ENCODE measurements around the gene SMC1B. TPM values are rescaled to one million over a fixed set of nuclear protein-coding genes. Genes with fewer than 3 reads are reported as not detected.

Gene SMC1B
- total RNA-seq, 2 experiments from 2014 or later, result 0.50 to 0.81 TPM

DNA sequence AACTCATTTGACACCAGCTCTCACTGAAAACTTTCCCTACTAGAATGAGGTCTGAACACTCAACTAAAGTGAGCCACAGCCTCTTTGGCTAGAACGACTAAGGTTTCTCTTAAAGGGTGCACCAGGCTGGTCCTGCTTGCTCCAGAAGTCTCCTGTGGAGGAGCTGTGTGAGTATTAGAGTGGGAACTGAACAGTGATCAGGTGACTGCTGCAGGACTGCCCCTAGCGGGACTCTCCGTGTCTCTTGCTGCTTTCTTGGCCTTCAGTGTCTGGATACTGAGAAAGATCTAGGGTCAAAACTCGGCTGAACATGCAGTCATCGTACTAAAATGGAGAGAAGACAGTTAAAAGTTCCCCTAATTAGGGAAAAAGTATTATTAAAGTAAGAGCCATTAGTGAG is 69.1 kb downstream of the SMC1B start:
- no peak for DNase-seq
- Mint-ChIP-seq H3K9me3 (no peaks in the 10 kb centered on the region), H3K27ac (no peak overlapping the region), H3K27me3 (no peaks in the 10 kb centered on the region), H3K4me3 (no peak overlapping the region), H3K4me1 (peaks cover 11% of the 10 kb centered on the region), H3K36me3 (ENCODE audit: low read depth) (peaks cover 40% of the 10 kb centered on the region)
- CTCF ChIA-PET, result no interaction called here
- POLR2A ChIA-PET, result interaction anchor here (0.8 kb wide), 1 partner anchor 46 kb away, joined by 3 read pairs; no protein-coding TSS in a partner anchor

DNA sequence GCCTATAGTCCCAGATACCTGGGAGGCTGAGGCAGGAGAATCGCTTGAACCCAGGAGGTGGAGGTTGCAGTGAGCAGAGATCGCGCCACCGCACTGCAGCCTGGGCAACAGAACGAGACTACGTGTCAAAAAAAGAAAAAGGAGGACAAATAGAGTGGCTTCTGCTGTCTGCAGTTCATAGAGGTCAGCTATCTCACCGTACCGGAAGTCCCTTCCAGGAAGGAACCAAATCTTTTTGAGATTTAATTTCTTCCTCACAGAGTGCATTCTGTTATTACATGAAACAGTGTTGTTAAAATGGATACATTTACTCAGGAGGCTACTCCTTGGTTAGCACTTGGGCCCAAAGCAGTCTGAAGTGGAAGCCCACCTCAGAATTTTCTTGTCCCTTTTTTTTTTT is 70.3 kb downstream of the SMC1B start:
- Mint-ChIP-seq H3K4me1 (peaks cover 11% of the 10 kb centered on the region), H3K9me3 (no peaks in the 10 kb centered on the region), H3K27ac (no peak overlapping the region), H3K36me3 (ENCODE audit: low read depth) (peaks cover 41% of the 10 kb centered on the region), H3K27me3 (no peaks in the 10 kb centered on the region), H3K4me3 (no peak overlapping the region)
- POLR2A ChIA-PET, result no interaction called here
- CTCF ChIA-PET, result no interaction called here
- no peak for DNase-seq

DNA sequence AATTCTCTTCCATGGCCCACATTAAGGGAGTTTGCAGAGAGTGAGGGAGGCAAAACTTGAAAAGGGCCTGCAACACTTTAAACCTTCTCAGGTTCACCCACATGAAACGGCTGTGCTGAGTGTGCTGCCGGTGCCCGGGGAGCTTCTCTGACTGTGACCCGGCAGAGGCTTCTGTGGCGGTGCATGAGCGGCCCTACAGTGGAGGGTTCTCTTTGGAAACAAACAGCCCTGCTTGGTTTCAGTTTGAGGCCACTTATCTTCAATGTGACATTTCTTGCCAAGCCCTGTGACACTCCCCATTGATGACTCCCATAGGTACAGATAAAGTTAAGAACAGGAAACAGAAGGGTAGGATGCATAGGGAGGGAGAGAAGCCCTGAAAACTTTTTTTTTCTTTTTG is 71.9 kb downstream of the SMC1B start:
- Mint-ChIP-seq H3K4me3 (no peak overlapping the region), H3K4me1 (peaks cover 11% of the 10 kb centered on the region), H3K27ac (peak overlapping the region; percentile 68), H3K36me3 (ENCODE audit: low read depth) (peaks cover 53% of the 10 kb centered on the region), H3K27me3 (no peaks in the 10 kb centered on the region), H3K9me3 (no peaks in the 10 kb centered on the region)
- ChIA-PET POLR2A (interaction anchor here (1.2 kb wide), 1 partner anchor 8 kb away, joined by 3 read pairs; no protein-coding TSS in a partner anchor), CTCF (no interaction called here)
- peak; percentile 28 for DNase-seq

DNA sequence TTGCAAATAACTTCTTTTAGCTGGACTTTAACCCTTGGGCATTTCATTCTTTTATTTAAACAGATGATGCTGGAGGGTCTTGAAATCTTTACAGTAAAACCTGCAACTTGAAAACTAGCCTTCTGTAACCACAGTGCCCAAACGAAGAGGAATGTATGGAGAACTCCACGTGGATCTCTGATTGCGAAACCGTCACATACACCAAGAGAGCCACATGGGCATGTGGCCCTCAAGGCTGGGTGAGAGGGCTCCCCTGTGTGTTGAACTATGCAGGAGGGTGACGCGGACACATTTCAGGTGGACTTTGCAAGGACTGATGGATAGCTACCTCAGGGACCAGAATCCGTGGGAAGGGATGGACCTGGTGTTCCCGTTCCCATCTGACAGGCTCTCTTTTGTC is 73.1 kb downstream of the SMC1B start:
- Mint-ChIP-seq H3K36me3 (ENCODE audit: low read depth) (peaks cover 54% of the 10 kb centered on the region), H3K27me3 (no peaks in the 10 kb centered on the region), H3K4me3 (no peak overlapping the region), H3K4me1 (peaks cover 11% of the 10 kb centered on the region), H3K9me3 (no peaks in the 10 kb centered on the region), H3K27ac (no peak overlapping the region)
- POLR2A ChIA-PET, result interaction anchor here (0.9 kb wide), 1 partner anchor 17 kb away, joined by 3 read pairs; no protein-coding TSS in a partner anchor
- CTCF ChIA-PET, result no interaction called here
- DNase-seq, result no peak

DNA sequence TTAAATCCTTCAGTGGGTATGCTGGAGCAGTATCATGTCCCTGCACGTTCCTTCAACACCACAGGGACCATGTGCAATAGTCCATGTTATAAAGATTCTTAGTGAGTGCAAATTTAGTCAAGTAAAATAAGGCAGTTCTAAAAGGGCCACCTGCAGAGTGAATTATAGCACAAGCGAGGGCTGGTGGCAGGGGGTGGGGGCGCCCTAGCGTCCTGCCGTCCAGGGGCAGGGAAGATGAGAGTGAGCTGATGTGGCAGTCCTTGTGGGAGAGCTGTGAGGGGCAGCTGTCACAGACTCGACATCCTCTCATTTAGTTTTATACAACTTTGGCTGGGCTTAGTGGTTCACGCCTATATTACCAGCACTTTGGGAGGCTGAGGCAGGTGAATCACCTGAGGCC is 74.6 kb downstream of the SMC1B start:
- H3K27me3 Mint-ChIP-seq, result no peaks in the 10 kb centered on the region
- no peaks in the 10 kb centered on the region for H3K9me3 Mint-ChIP-seq
- no peak for DNase-seq
- CTCF ChIA-PET, result no interaction called here
- H3K4me3 Mint-ChIP-seq, result no peak overlapping the region
- H3K4me1 Mint-ChIP-seq, result peaks cover 21% of the 10 kb centered on the region
- peaks cover 62% of the 10 kb centered on the region for H3K36me3 Mint-ChIP-seq (ENCODE audit: low read depth)
- POLR2A ChIA-PET, result no interaction called here
- H3K27ac Mint-ChIP-seq, result no peak overlapping the region

DNA sequence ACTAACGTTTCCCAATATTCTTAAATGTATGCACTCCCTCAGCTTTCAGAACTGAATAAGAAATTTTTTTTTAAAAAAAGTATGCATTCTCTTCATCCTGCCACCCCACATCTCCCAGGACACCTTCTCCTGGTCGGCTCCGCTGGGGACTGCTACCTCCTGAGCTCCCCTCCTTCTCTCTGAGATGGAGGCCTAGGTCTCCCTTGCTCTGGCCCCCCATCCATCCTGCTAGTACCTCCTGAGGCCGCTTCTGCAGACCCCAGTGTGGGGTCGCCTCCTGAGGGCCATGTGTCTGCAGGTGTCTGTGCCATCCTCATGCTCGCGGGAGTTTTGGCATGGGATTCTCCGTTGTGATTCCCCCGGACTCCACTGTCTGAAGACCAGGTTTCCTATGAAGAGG is 75.9 kb downstream of the SMC1B start:
- Mint-ChIP-seq H3K36me3 (ENCODE audit: low read depth) (peaks cover 60% of the 10 kb centered on the region), H3K9me3 (no peaks in the 10 kb centered on the region), H3K27me3 (no peaks in the 10 kb centered on the region), H3K4me3 (no peak overlapping the region), H3K27ac (no peak overlapping the region), H3K4me1 (peaks cover 21% of the 10 kb centered on the region)
- CTCF ChIA-PET, result no interaction called here
- POLR2A ChIA-PET, result no interaction called here
- DNase-seq, result no peak

DNA sequence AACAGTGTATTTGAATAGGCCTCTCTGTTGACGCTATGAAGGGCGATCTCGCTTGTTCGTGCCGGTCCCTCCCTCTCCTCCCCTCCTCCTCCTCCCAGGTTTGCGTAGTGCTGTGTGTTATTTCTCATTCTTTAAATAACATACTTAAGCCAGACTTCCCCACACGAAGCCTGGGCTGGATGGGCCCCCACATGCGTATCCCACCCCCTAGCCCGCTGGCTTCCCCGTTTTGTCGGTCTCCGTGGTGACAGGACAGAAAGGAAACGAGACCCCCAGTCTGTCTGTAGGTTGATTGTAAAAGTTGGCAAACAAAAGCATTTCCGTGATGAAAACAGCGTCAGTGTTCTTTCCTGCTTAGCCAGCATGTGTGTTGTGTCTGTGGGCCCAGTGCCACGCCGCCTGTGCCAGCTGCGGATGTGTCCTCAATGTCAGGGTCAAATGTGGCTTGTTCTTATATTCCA is 76.4 kb downstream of the SMC1B start:
- H3K4me1 Mint-ChIP-seq, result peaks cover 21% of the 10 kb centered on the region
- ChIA-PET CTCF (no interaction called here), POLR2A (no interaction called here)
- H3K4me3 Mint-ChIP-seq, result no peak overlapping the region
- peaks cover 64% of the 10 kb centered on the region for H3K36me3 Mint-ChIP-seq (ENCODE audit: low read depth)
- no peaks in the 10 kb centered on the region for H3K9me3 Mint-ChIP-seq
- H3K27me3 Mint-ChIP-seq, result no peaks in the 10 kb centered on the region
- no peak for DNase-seq
- H3K27ac Mint-ChIP-seq, result no peak overlapping the region

DNA sequence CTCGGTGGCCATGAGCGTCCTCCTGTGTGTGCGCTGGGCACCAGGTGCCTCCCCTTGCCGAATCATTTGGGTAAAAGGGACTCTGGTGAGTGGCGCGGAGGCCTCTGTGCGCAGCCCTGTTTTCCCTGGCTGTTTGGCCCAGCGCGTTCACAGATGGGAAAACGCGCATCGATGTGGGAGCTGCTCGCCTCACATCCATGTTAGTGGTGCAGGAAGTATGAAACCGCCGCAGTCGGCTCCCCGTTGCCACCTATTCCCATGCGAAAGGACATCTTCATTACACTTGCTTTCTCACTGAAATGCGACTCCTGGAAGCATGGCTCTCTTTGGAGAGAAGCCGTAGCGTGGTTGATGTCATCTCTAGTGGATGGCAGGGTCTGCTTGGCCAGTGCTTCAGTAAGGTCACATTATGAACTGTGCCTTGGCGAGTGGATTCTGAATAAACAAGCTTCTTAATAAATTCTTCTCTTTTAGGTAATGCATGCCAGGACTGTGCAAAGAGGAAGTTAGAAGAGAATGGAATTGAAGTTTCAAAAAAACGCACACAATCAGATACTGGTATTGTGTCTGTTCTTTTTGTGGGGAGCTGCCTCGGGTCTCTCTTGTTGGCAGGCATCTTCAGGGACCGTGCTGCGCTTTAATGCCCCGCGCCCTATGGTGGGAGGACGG is 77.4 kb downstream of the SMC1B start:
- ChIA-PET POLR2A (interaction anchor here (1.1 kb wide), 1 partner anchor 18 kb away, joined by 4 read pairs; no protein-coding TSS in a partner anchor), CTCF (no interaction called here)
- H3K4me3 Mint-ChIP-seq, result no peak overlapping the region
- H3K4me1 Mint-ChIP-seq, result peaks cover 13% of the 10 kb centered on the region
- no peaks in the 10 kb centered on the region for H3K27me3 Mint-ChIP-seq
- DNase-seq, result no peak
- H3K36me3 Mint-ChIP-seq (ENCODE audit: low read depth), result peaks cover 61% of the 10 kb centered on the region
- no peak overlapping the region for H3K27ac Mint-ChIP-seq
- H3K9me3 Mint-ChIP-seq, result no peaks in the 10 kb centered on the region

DNA sequence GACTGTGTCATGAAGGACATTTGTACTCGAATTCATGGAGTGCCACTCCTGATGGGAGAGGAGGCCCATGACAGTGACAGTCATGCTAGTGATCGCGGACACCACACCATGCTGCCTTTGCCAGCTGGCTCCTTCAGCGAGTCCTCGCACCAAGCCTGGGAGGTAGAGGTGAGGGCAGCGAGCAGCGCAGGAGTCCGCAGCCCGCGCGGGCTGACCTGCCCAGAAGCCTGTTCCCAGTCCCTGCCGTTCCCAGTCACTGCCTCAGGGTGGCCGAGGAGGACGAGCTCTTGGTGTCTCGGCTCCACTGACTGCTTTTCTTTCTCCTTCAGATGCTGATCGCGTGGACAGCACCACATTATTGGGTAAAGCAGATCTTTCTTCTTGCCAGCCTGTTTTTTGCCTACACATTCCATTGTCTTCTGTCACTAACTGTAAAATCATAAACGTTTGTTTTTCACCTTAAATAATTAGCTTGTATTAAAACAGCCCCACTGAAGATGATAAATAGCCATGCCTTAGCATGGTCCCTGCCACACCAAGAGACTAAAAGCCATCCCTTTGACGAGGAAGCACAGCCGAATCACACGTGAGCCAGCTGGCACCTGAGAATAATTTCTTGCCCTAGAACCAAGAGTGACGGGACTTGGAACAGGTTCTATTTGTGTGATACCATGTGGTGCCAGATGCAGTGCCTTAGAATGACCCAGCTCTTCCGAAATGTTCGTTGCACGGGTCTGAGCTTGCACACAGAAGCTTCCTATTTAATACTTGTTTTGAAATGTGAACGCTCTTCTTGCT is 78.2 kb downstream of the SMC1B start:
- no peak for DNase-seq
- CTCF ChIA-PET, result no interaction called here
- Mint-ChIP-seq H3K4me1 (peaks cover 10% of the 10 kb centered on the region), H3K36me3 (ENCODE audit: low read depth) (peaks cover 62% of the 10 kb centered on the region), H3K4me3 (no peak overlapping the region), H3K27ac (no peak overlapping the region), H3K27me3 (no peaks in the 10 kb centered on the region), H3K9me3 (no peaks in the 10 kb centered on the region)
- POLR2A ChIA-PET, result interaction anchor here (0.6 to 1.8 kb wide), 4 partner anchors 17 to 274 kb away, joined by 3 to 13 read pairs (median 4); no protein-coding TSS in a partner anchor

DNA sequence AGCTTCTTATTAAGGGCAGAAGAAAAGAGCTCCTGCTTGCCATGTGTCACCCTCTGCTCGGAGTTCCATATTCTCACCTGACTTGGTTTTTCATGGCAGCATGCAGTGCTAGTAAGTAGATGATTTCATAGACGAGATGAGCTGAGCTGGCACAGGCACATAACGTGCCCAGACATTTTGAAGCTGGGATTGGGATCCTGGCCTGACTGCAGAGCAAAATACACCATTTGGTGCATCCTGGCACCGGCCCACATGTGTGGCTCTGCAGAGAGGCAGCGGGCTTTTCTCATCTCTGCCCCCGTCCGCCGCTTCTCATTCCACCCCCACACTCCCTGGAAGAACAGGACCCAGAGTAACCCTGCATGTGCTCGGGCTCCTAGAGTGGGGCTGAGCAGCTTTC is 78.9 kb downstream of the SMC1B start:
- DNase-seq, result no peak
- POLR2A ChIA-PET, result interaction anchor here (0.7 to 1.8 kb wide), 5 partner anchors 7 to 62 kb away, joined by 3 to 13 read pairs (median 3); no protein-coding TSS in a partner anchor

DNA sequence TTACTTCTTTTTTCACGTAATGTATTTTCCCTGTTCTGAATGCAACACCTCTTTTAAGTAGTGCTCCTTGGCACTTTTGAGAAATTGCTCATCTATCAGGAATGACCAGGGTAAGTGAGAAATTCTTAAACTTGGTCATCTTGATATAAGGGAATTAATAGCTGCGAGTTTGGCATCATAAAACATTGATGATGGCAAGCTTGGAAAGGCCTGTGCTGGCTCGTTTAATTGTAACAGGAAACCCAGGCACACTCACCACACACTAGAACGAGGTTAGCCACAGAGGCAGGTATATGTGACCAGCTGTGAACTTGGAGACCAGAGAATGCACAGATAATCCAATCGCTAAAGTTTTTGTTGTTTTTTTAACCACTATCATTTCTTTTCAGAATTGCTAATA is 79.3 kb downstream of the SMC1B start:
- Mint-ChIP-seq H3K9me3 (no peaks in the 10 kb centered on the region), H3K27ac (no peak overlapping the region), H3K4me3 (no peak overlapping the region), H3K36me3 (ENCODE audit: low read depth) (peaks cover 59% of the 10 kb centered on the region), H3K27me3 (no peaks in the 10 kb centered on the region), H3K4me1 (peaks cover 10% of the 10 kb centered on the region)
- ChIA-PET POLR2A (interaction anchor here (0.7 to 1.8 kb wide), 5 partner anchors 8 to 62 kb away, joined by 3 to 13 read pairs (median 3); no protein-coding TSS in a partner anchor), CTCF (interaction anchor here (0.6 kb wide), 1 partner anchor 144 kb away, joined by 3 read pairs; no protein-coding TSS in a partner anchor)
- DNase-seq, result peak; percentile 48

More for the DNA sequence above, 78.9 kb downstream of the SMC1B start:
- Mint-ChIP-seq H3K4me3 (no peak overlapping the region), H3K9me3 (no peaks in the 10 kb centered on the region), H3K36me3 (ENCODE audit: low read depth) (peaks cover 57% of the 10 kb centered on the region), H3K4me1 (peaks cover 10% of the 10 kb centered on the region), H3K27me3 (no peaks in the 10 kb centered on the region), H3K27ac (no peak overlapping the region)
- CTCF ChIA-PET, result no interaction called here

DNA sequence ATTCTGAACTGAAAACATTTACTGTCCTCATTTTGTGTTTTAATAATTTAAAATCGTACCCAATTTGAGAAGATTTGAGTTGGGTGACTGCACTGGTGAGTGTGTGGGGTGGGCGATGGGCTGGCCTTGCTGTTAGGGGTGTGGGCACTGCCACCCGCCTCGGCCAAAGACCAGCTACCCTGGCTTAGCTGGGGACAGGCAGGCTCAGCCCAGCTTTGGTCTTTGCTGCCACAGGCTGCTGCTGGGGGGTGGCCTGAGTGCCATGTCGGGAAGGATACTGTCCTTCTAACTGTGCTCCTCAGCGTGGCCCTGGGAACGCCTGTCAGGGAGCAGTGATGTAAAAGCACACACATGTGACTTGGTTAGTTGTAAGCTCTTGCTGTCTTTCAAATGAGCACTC is 81.4 kb downstream of the SMC1B start:
- Mint-ChIP-seq H3K27me3 (no peaks in the 10 kb centered on the region), H3K9me3 (no peaks in the 10 kb centered on the region), H3K4me1 (peaks cover 10% of the 10 kb centered on the region), H3K27ac (no peak overlapping the region), H3K4me3 (no peak overlapping the region), H3K36me3 (ENCODE audit: low read depth) (peaks cover 55% of the 10 kb centered on the region)
- ChIA-PET CTCF (no interaction called here), POLR2A (no interaction called here)
- no peak for DNase-seq

DNA sequence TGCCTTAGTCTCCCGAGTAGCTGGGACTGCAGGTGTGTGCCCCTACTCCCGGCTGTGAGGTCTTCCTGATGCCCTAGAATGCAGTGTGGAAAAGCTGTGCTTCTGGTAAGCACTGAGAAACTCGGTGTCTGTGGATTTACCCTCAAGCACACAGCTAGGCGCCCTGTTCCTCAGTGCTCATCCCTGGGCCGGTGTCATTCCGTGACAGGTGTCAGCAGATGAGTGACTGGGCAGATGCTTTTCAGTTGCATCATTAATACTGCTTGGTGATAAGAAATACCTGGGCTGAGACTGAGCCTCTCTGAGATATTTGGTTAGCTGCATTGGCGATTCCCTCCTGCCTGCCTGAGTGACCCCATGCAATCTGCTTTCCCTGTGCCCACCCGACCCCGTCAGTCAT is 81.9 kb downstream of the SMC1B start:
- Mint-ChIP-seq H3K4me3 (no peak overlapping the region), H3K4me1 (peaks cover 10% of the 10 kb centered on the region), H3K27me3 (no peaks in the 10 kb centered on the region), H3K36me3 (ENCODE audit: low read depth) (peaks cover 51% of the 10 kb centered on the region), H3K27ac (no peak overlapping the region), H3K9me3 (no peaks in the 10 kb centered on the region)
- DNase-seq, result no peak
- CTCF ChIA-PET, result no interaction called here
- POLR2A ChIA-PET, result no interaction called here
